Keratinocyte (primary cell): ENCODE data around the gene CSF3R. TPM values are rescaled to one million over a fixed set of nuclear protein-coding genes. Genes with fewer than 3 reads are reported as not detected.

Experiments
- DNase-seq: peaks from one replicate; pipeline ENCODE4 v3.0.0-alpha.2; 2011; ENCODE audit warnings: low read depth, missing footprints, low spot score
- FAIRE-seq: peaks from 2 replicates; lab custom pipeline; 2011; peaks lifted over from hg19 to GRCh38; lab: Jason Lieb, UNC
- H2AFZ ChIP-seq: 2 replicates; pipeline ENCODE4 v1.6.0; 2012; ENCODE audit warnings: low read length, control low read depth, inconsistent platforms; ENCODE audit not compliant: control insufficient read depth
- H3K27ac ChIP-seq: 2 replicates; pipeline ENCODE4 v1.5.1; 2011; ENCODE audit warnings: low read length; ENCODE audit not compliant: control insufficient read depth, insufficient read depth
- H3K27me3 ChIP-seq: 3 replicates; pipeline ENCODE4 v1.6.0; 2011; ENCODE audit warnings: low read length; ENCODE audit not compliant: control insufficient read depth, insufficient read depth; ENCODE audit errors: extremely low read depth
- H3K36me3 ChIP-seq, 2 experiments: 2 replicates in 1 of 2; 3 replicates in 1 of 2; pipeline ENCODE4 v1.5.1; 2011; ENCODE audit warnings: low read length in 2 of 2, mild to moderate bottlenecking in 1 of 2; ENCODE audit not compliant: control insufficient read depth in 2 of 2, insufficient read depth in 2 of 2; ENCODE audit errors: extremely low read depth in 1 of 2
- H3K4me1 ChIP-seq: 3 replicates; pipeline ENCODE4 v1.5.1; 2011; ENCODE audit warnings: low read length; ENCODE audit not compliant: control insufficient read depth, insufficient read depth; ENCODE audit errors: extremely low read depth
- H3K4me2 ChIP-seq: 3 replicates; pipeline ENCODE4 v1.6.0; 2011; ENCODE audit warnings: low read depth, low read length; ENCODE audit not compliant: control insufficient read depth, insufficient read depth; ENCODE audit errors: extremely low read depth
- H3K4me3 ChIP-seq, 3 experiments: fragments of 200-600 bp in 1 of 3; sonication (generic) in 1 of 3; 2 replicates in 2 of 3; 3 replicates in 1 of 3; pipeline ENCODE4 v1.5.1; 2011 to 2016; ENCODE audit warnings: low read length in 3 of 3, mild to moderate bottlenecking in 3 of 3, control low read depth in 2 of 3, inconsistent platforms in 1 of 3, low read depth in 1 of 3, mixed read lengths in 1 of 3, mixed run types in 1 of 3, moderate library complexity in 1 of 3; ENCODE audit not compliant: control insufficient read depth in 2 of 3, insufficient read depth in 2 of 3; ENCODE audit errors: extremely low read depth in 1 of 3
- H3K79me2 ChIP-seq: 2 replicates; pipeline ENCODE4 v1.6.0; 2012; ENCODE audit warnings: low read length; ENCODE audit not compliant: control insufficient read depth, insufficient read depth
- H3K9ac ChIP-seq: 3 replicates; pipeline ENCODE4 v1.6.0; 2011; ENCODE audit warnings: low read length; ENCODE audit not compliant: control insufficient read depth, insufficient read depth; ENCODE audit errors: extremely low read depth
- H3K9me1 ChIP-seq: 3 replicates; pipeline ENCODE4 v1.6.0; 2011; ENCODE audit warnings: low read length; ENCODE audit not compliant: control insufficient read depth, insufficient read depth; ENCODE audit errors: extremely low read depth
- H3K9me3 ChIP-seq: 2 replicates; pipeline ENCODE4 v1.5.1; 2012; ENCODE audit warnings: low read depth, low read length; ENCODE audit not compliant: control insufficient read depth
- H4K20me1 ChIP-seq: 3 replicates; pipeline ENCODE4 v1.6.0; 2011; ENCODE audit warnings: low read length; ENCODE audit not compliant: control insufficient read depth, insufficient read depth; ENCODE audit errors: extremely low read depth
- EZH2 ChIP-seq: IDR thresholded peaks from one replicate; pipeline ENCODE4 v1.6.1; 2012; ENCODE audit warnings: inconsistent platforms, mild to moderate bottlenecking, low read length, moderate library complexity
- dilution Hi-C: fragments of 300-500 bp; cut with MboI; formaldehyde crosslinking; loops from one replicate; pipeline ENCODE4 v1.7.0; 2020; ENCODE audit warnings: low sequenced_read_pairs; ENCODE audit not compliant: extremely low pct_ligation_motif_present
- polyA plus RNA-seq, 5 experiments: library from polyadenylated mRNA; depleted of rRNA in 3 of 5; stranded (reverse) in 3 of 5; stranded (forward) in 1 of 5; unstranded in 1 of 5; fragments of >200 nt; gene quantifications; 1 replicate in 1 of 5; 2 replicates in 3 of 5; 3 replicates in 1 of 5; pipeline versions ENCODE4 v1.2.1 to v1.2.3, GENCODE V29; 2011 to 2012; ENCODE audit warnings: missing spikeins in 2 of 5, low read depth in 1 of 5, low replicate concordance in 1 of 5
- TF ChIP-seq, protein P1 (sequence below), 3 experiments: IDR thresholded peaks in 1 of 3; conservative IDR thresholded peaks in 1 of 3; optimal IDR thresholded peaks in 1 of 3; 2 replicates in 2 of 3; 3 replicates in 1 of 3; pipeline versions ENCODE3 to v1.5.1; 2011; ENCODE audit warnings: low read length in 3 of 3, mild to moderate bottlenecking in 3 of 3, moderate library complexity in 2 of 3, control low read depth in 1 of 3, inconsistent platforms in 1 of 3; ENCODE audit not compliant: insufficient read depth in 2 of 3; ENCODE audit errors: extremely low read depth in 1 of 3

The CSF3R gene
- polyA plus RNA-seq, 1 donor (not counting 4 experiments of a cell fraction or from before 2014, with no cell fraction given) = not detected

GRCh38 chr1:36486439-36487335 is 4.0 kb upstream of the CSF3R start:
- Histone ChIP-seq H3K9ac (no peak overlapping the region), H3K36me3 (no peaks in the 10 kb centered on the region), H3K9me3 (no peaks in the 10 kb centered on the region), H3K27ac (no peak overlapping the region), H4K20me1 (no peaks in the 10 kb centered on the region), H3K4me2 (no peak overlapping the region), H3K27me3 (no peaks in the 10 kb centered on the region), H3K4me1 (no peaks in the 10 kb centered on the region), H3K79me2 (no peaks in the 10 kb centered on the region), H2AFZ (no peak overlapping the region), H3K4me3 (no peak overlapping the region), H3K9me1 (no peaks in the 10 kb centered on the region)
- TF ChIP-seq, protein P1, sequence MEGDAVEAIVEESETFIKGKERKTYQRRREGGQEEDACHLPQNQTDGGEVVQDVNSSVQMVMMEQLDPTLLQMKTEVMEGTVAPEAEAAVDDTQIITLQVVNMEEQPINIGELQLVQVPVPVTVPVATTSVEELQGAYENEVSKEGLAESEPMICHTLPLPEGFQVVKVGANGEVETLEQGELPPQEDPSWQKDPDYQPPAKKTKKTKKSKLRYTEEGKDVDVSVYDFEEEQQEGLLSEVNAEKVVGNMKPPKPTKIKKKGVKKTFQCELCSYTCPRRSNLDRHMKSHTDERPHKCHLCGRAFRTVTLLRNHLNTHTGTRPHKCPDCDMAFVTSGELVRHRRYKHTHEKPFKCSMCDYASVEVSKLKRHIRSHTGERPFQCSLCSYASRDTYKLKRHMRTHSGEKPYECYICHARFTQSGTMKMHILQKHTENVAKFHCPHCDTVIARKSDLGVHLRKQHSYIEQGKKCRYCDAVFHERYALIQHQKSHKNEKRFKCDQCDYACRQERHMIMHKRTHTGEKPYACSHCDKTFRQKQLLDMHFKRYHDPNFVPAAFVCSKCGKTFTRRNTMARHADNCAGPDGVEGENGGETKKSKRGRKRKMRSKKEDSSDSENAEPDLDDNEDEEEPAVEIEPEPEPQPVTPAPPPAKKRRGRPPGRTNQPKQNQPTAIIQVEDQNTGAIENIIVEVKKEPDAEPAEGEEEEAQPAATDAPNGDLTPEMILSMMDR (optimal IDR thresholded peaks at IDR 0.05 in 1 of 3, IDR thresholded peaks at IDR 0.05 in 1 of 3, conservative IDR thresholded peaks at IDR 0.05 in 1 of 3; ENCODE audit: extremely low read depth in 1 of 3, insufficient read depth in 2 of 3, low read length in 3 of 3) = no peak
- TF ChIP-seq EZH2 = no peak
- DNase-seq (no peak), FAIRE-seq (no peak)
- dilution Hi-C loops = no loop called here

- Histone ChIP-seq H3K9me3 (no peaks in the 10 kb centered on the region), H3K9ac (no peak overlapping the region), H3K4me2 (no peak overlapping the region), H3K27me3 (no peaks in the 10 kb centered on the region), H3K79me2 (no peaks in the 10 kb centered on the region), H3K36me3 (no peaks in the 10 kb centered on the region), H4K20me1 (no peaks in the 10 kb centered on the region), H3K9me1 (no peaks in the 10 kb centered on the region), H3K4me1 (no peaks in the 10 kb centered on the region), H3K4me3 (no peak overlapping the region), H3K27ac (no peak overlapping the region), H2AFZ (no peak overlapping the region)
- FAIRE-seq (no peak), DNase-seq (no peak)
- TF ChIP-seq EZH2 = no peak
- TF ChIP-seq, protein P1 (optimal IDR thresholded peaks at IDR 0.05 in 1 of 3, IDR thresholded peaks at IDR 0.05 in 1 of 3, conservative IDR thresholded peaks at IDR 0.05 in 1 of 3; ENCODE audit: extremely low read depth in 1 of 3, insufficient read depth in 2 of 3, low read length in 3 of 3) = no peak
- dilution Hi-C loops = no loop called here
Observed at GRCh38 chr1:36486093-36486438, 3.4 kb upstream of the CSF3R start.
